ENCODE measurements around the gene NCKAP5.

Gene NCKAP5

GRCh38 chr2:132761437-132761836 lies 806.8 kb downstream of the NCKAP5 start:
- peaks cover 13% of the 10 kb centered on the region for H3K4me1 Mint-ChIP-seq
- no peak overlapping the region for H3K4me3 Mint-ChIP-seq
- H3K27ac Mint-ChIP-seq: no peak overlapping the region
- H3K27me3 Mint-ChIP-seq (ENCODE audit: low read depth): no peaks in the 10 kb centered on the region
- H3K9me3 Mint-ChIP-seq: peaks cover 13% of the 10 kb centered on the region
- H3K36me3 Mint-ChIP-seq (ENCODE audit: low read depth): peaks cover 4% of the 10 kb centered on the region
- TF ChIP-seq, protein P1, sequence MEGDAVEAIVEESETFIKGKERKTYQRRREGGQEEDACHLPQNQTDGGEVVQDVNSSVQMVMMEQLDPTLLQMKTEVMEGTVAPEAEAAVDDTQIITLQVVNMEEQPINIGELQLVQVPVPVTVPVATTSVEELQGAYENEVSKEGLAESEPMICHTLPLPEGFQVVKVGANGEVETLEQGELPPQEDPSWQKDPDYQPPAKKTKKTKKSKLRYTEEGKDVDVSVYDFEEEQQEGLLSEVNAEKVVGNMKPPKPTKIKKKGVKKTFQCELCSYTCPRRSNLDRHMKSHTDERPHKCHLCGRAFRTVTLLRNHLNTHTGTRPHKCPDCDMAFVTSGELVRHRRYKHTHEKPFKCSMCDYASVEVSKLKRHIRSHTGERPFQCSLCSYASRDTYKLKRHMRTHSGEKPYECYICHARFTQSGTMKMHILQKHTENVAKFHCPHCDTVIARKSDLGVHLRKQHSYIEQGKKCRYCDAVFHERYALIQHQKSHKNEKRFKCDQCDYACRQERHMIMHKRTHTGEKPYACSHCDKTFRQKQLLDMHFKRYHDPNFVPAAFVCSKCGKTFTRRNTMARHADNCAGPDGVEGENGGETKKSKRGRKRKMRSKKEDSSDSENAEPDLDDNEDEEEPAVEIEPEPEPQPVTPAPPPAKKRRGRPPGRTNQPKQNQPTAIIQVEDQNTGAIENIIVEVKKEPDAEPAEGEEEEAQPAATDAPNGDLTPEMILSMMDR (IDR thresholded peaks at IDR 0.05; ENCODE audit: unreplicated experiment in 3 of 3): no peak

DNA sequence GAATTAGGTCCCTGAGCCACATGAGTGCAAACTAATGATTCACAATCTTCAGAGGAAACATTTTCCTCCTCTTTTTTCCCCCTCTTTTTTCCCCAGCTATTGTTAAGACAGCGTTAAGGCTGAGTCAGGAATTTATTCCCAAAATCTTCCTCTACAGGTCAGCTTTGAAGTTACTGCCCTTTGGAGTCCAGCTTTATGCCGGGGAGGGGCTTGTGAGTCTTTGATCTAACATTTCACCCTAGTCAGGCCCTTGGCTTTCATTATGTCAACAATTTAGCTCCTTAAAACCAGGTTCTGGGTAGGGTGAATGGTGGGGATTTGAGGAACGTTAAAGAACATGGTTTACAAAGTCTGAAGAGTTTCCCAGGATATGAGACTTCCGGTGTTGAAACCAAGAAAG lies 807.3 kb downstream of the NCKAP5 start:
- H3K36me3 Mint-ChIP-seq (ENCODE audit: low read depth): peaks cover 4% of the 10 kb centered on the region
- peaks cover 13% of the 10 kb centered on the region for H3K9me3 Mint-ChIP-seq
- H3K27ac Mint-ChIP-seq: no peak overlapping the region
- no peak overlapping the region for H3K4me3 Mint-ChIP-seq
- peaks cover 13% of the 10 kb centered on the region for H3K4me1 Mint-ChIP-seq
- no peaks in the 10 kb centered on the region for H3K27me3 Mint-ChIP-seq (ENCODE audit: low read depth)
- TF ChIP-seq, protein P1 (IDR thresholded peaks at IDR 0.05; ENCODE audit: unreplicated experiment in 3 of 3): no peak

DNA sequence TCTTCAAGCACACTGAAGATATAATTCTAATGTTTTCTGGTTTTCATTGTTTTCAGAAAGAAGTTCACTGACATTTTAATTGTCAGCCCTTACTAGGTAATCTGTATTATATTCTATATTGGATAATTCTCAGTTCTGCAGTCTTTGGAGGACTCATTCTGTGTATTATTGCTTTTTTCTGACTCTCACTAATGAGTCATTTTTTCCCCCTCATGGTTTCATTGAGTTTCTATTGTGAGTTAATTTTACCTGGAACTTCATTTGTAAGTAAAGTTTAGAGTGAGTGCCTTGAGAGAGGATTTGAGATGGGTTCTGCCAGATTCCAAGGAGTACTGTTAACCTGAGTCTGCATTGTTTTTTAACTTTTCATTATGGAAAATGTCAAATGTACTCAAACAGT lies 807.9 kb downstream of the NCKAP5 start:
- Mint-ChIP-seq H3K27ac (no peak overlapping the region), H3K27me3 (ENCODE audit: low read depth) (no peaks in the 10 kb centered on the region), H3K4me1 (peaks cover 13% of the 10 kb centered on the region), H3K4me3 (no peak overlapping the region), H3K9me3 (peaks cover 13% of the 10 kb centered on the region), H3K36me3 (ENCODE audit: low read depth) (peaks cover 4% of the 10 kb centered on the region)
- TF ChIP-seq, protein P1 (IDR thresholded peaks at IDR 0.05; ENCODE audit: unreplicated experiment in 3 of 3): no peak

DNA sequence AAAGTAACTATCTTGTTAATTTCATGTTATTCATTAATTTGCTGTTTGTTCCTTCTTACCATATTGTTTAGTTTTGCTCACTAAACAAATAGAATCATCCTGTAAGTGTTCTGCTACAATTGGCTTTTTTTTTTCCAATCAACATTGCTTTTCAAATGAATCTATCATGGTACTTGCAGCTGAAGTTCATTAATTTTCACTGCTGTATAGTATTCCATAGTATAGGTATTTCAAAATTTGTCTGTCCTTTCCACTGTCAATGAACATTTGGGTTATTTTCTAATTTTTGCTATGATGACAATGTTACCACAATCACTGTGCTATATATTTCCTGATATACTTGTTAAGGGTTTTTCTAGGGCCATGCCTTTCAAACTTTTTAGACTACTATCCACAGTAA lies 809.3 kb downstream of the NCKAP5 start:
- peaks cover 13% of the 10 kb centered on the region for H3K4me1 Mint-ChIP-seq
- H3K4me3 Mint-ChIP-seq: no peak overlapping the region
- no peaks in the 10 kb centered on the region for H3K27me3 Mint-ChIP-seq (ENCODE audit: low read depth)
- no peak overlapping the region for H3K27ac Mint-ChIP-seq
- peaks cover 4% of the 10 kb centered on the region for H3K36me3 Mint-ChIP-seq (ENCODE audit: low read depth)
- TF ChIP-seq, protein P1 (IDR thresholded peaks at IDR 0.05; ENCODE audit: unreplicated experiment in 3 of 3): no peak
- H3K9me3 Mint-ChIP-seq: peaks cover 13% of the 10 kb centered on the region

DNA sequence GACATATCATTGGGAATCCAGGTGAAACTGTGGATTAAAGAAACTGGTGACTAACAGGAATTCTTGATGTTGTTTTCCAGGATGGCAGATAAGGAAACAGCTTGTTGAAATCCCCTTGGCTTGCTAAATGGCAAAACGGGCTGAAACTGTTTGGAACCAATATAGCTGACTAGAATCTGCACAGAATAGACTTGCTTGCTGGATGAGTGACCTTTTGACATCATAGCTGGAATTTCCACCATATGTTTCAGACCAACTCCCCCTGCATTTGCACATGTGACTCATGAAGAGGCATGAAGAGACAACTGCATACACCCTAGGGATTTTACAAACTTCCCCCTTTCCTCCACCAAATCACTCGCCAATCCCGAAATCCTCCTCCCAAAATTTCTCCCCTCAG lies 810.6 kb downstream of the NCKAP5 start:
- peak overlapping the region in 2 of 3 experiments; percentile 13 to 15 for H3K27ac Mint-ChIP-seq
- H3K27me3 Mint-ChIP-seq (ENCODE audit: low read depth): no peaks in the 10 kb centered on the region
- TF ChIP-seq, protein P1 (IDR thresholded peaks at IDR 0.05; ENCODE audit: unreplicated experiment in 3 of 3): no peak
- H3K4me1 Mint-ChIP-seq: peaks cover 13% of the 10 kb centered on the region
- H3K4me3 Mint-ChIP-seq: no peak overlapping the region
- H3K36me3 Mint-ChIP-seq (ENCODE audit: low read depth): peaks cover 4% of the 10 kb centered on the region
- H3K9me3 Mint-ChIP-seq: peaks cover 13% of the 10 kb centered on the region

DNA sequence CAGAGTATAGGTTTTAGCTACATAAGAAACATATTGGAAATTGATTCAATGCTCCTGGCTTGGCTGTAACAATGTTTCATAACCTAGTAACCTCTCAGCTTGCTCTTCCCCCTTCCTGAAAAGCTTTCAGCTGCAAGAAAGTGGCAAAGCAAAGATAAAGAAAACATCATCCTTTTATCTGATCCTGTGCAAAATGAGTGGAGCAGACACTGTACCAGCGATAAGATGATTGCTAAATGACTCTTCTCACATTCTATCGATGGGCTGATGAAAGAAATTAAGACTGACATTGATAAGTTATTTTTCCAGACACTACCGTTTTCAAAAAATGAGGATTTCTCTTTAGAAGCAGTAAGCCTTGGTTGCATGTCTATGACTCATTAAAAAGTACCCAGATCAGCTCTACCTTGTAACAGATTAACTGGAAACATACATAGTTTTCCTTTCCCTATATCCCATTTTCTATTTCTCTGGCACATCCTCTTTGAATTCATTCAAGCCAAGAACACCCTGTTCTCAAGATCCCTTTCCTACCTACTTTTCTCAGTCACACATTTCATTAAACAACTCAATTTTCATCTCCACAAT lies 811.2 kb downstream of the NCKAP5 start:
- H3K36me3 Mint-ChIP-seq (ENCODE audit: low read depth): peaks cover 4% of the 10 kb centered on the region
- no peak overlapping the region for H3K4me3 Mint-ChIP-seq
- peaks cover 13% of the 10 kb centered on the region for H3K9me3 Mint-ChIP-seq
- H3K4me1 Mint-ChIP-seq: peaks cover 13% of the 10 kb centered on the region
- no peaks in the 10 kb centered on the region for H3K27me3 Mint-ChIP-seq (ENCODE audit: low read depth)
- peak overlapping the region in 2 of 3 experiments; percentile 13 to 15 for H3K27ac Mint-ChIP-seq
- TF ChIP-seq, protein P1 (IDR thresholded peaks at IDR 0.05; ENCODE audit: unreplicated experiment in 3 of 3): no peak

Data from nephron (organoid).